Measurements from ENCODE around the gene FGFRL1.
"Not testable (repeated sequence)": the region's sequence is repeated elsewhere in the genome, so short reads cannot be mapped to it uniquely, and the experiment has no call there.

The FGFRL1 gene

DNA sequence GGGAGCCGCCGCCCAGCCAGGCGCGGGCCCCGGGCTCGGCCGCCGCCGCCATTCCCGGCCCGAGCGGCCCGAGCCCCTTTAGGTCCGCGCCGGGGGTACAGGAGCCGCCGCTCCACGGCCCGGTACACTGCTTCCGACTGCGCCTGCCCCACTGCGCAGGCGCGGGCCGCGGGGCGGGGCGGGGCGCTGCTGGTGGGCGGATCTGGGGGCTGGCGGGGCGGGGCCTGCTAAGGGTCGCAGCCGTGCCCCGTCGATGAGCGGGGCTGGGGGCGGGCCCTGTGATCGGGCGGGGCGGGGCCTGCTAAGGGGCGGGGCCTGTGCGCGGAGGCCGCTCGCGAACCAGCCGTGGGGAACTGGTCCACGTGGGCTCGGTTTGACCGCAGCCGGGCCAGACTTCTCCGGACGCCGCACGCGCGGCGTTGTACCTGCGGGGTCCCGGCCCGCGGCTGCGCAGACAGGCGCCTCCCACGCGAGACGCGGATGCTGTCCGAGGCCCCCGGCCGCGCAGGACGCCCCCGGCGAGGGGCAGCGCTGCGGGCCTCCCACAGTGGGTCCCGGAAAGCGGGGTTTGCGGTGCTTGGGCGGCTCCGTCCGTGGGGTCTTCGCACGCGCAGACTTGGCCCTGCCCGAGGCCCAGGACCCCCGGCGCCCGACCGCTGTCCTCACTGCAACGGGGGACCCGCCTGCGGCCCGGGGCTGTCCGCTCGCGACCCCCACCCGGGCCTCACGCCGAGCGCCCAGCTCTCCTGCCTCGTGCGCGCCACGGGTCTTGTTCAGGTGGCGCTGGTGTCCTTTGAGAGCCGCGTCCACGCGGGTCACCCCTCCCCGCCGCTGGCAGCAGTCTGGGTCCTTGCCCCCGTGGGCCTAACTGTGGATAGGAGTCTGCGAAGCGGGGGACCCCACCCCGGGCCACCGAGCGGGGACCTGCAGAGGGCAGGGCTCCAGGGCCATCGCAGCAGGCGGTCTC is 37.7 kb upstream of the FGFRL1 start, which contains the start of gene DGKQ:
DGKQ (minus strand) TSS at position 139 of the 967 bp plus-strand sequence; CDS start at position 52, 87 bp downstream.
- peak; percentile 90 to 94 for DNase-seq

DNA sequence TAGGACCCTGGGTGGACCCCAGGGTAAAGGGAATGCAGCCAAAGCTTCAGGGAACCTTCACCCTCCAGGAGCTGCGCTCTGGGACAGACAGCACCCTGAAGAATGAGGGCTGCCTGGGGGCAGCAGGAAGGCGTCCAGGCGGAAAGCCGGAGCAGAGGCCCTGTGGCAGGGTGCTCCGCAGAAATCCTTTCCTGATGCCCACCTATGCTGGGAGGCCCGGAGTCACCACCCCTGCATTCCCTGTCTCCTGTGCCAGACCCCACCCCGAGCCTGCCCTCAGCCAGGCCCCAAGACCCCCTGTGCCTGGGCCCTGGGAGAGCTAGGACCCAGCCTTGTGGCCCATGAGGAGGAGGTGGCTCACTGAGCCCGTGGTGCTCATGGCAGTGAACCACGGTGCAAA is 36.8 kb upstream of the FGFRL1 start:
- DNase-seq = no peak

DNA sequence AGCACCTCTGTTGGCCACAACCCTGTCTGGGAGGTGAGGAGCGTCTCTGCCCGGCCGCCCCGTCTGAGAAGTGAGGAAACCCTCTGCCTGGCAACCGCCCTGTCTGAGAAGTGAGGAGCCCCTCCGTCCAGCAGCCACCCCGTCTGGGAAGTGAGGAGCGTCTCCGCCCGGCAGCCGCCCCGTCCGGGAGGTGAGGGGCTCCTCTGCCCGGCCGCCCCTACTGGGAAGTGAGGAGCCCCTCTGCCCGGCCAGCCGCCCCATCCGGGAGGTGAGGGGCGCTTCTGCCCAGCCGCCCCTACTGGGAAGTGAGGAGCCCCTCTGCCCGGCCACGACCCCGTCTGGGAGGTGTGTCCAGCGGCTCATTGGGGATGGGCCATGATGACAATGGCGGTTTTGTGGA is 35.4 kb upstream of the FGFRL1 start:
- DNase-seq = not testable (repeated sequence)

DNA sequence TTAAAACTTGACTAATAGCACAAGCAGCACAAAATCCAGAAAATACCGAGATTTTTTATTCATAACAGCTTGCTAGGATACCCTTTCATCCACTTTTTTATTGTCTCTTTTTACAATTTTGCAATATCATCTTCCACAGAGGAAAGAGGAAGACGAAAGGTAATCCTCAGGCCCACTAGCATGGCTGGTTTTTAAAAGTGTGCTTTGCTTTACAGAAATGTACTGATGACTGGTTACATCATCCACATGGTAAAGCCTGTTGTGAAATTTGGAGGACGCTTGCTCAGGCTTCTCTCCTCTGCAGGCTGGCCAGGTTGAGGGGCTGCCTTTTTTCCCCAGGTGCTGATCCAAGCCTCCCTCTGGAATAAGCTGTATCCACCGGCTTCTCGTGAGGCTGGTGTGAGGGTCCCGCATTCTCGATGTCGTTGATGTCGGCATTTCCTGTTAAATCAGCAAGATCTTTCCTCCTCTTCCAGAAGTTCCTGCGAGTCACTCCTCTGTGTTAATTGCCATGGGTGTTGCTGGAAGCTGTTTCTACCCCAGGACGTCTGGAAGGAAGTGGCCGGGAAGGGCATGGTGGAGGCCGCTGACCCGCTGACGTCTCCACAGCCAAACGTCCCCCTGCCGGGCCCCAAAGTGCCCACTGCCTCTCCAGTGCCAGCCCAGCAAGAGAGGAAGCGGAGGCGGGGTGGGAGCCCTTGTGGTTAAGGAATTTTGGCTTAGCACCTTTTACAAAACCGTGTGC is 32.3 kb upstream of the FGFRL1 start:
- no peak for DNase-seq

DNA sequence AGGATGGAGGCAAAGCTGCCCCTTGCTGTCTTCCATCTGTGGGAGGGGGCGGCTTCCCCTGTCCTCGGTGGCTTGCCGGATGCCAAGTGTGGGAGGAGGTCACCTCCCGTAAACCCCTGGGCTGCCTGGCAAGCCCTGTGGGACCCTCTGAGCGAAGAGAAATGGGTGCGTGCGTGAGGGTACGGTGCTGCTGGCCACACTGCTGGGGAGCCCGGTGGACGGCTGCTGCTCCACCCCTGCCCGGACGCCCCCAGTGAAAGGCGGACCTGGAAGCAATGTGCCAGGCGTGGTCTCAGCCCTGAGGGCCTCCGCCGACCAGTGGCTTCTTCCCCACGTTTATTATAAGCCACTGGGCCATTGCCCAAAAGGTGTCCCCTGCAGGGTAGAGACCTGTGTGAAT is 29.1 kb upstream of the FGFRL1 start:
- DNase-seq = no peak

DNA sequence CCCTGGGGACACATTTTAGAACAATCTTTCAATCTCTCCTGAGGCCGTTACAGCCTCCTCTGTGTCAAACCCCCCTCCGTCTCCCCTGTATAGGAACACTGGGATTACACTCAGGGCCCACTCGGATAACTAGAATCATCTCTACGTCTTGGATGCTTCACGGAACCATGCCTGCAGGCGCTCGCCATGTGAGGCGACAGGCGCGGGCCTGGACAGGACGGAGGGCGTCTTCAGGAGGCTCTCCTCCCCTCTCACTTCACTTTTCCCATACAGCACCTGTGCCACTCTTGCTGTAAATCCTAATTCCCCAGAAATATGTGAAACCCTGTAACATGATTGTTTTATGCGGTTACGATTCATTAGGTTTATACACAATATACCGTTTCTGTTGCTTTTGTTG is 28.6 kb upstream of the FGFRL1 start:
- no peak for DNase-seq

DNA sequence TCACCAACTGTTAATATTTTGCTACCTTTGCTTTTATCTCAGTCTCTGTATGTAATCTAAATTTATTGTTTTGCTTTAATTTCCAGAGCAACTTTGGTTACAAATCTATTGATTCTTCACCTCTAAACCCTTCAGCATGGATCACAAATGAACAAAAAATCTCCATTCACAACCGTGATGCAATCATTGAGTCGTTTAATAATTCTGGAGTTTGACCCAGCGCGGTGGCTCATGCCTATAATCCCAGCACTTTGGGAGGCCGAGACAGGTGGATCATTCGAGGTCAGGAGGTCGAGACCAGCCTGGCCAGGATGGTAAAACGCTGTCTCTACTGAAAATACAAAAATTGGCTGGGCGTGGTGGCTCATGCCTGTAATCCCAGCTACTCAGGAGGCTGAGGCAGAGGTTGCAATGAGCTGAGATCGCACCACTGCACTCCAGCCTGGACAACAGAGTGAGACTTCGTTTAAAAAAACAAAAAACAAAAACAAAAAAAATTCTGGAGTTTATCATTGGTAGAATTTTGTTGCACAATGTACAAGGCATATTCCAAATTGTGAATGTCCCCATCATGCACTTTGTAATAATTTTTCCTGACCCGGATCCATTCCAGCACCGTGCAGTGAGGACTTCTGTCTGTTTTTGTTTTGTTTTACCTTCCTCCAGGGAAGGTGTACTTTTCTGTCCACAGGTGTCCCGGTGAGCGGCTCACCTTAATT is 26.9 kb upstream of the FGFRL1 start:
- DNase-seq = no peak

DNA sequence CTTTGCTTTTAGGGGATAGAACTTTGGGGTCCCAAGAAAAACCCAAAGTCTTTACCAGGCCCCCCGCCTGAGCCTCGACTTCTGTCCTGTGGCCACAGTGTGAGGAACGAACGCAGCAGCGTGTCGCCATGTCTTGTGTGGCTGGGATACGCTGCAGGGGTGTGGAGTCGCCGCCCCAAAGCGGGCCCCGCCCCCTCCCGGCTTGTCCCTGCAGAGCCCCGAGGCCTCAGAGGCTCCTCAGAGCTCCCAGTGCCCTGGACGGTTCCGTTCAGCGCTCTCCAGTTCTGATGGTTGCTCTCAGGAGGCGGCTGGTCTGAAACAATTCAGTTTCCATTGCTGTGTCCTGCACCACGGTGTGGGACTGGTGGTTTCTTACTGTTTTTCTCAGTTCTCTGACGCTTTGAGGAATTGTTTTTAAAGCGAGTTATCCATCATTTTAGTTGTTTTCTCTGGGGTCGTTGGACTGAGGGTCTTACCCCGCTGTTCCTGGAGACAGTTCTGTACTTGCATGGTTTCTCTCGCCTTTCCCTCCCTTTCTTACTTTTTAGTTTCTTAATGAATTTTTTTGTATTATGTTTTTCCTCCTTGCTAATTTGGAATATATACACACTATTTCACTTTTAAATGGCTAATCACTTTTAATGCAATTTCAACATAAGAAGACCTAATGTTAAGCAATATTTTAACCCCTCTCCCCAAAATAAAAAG is 26.1 kb upstream of the FGFRL1 start:
- peak; percentile 67 to 71 for DNase-seq

DNA sequence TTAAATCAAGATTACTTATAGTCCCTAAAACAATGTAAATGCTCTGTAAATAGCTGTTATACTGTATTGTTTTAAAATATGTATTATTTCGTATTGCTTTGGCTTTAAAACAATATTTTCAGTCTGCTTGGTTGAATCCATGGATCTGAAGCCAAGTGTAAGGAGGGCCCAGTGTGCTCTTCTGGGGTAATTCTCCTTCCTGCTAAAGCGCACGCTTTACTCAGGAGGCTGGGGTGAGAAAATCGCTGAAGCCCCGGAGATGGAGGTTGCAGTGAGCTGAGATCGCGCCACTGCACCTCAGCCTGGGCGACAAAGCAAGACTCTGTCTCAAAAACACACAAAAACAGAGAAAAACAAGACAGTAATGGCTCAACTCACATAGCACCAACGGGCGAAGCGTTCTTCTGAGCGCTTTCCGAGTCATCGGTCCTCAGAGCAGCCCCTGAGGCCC is 25.0 kb upstream of the FGFRL1 start:
- DNase-seq = no peak

DNA sequence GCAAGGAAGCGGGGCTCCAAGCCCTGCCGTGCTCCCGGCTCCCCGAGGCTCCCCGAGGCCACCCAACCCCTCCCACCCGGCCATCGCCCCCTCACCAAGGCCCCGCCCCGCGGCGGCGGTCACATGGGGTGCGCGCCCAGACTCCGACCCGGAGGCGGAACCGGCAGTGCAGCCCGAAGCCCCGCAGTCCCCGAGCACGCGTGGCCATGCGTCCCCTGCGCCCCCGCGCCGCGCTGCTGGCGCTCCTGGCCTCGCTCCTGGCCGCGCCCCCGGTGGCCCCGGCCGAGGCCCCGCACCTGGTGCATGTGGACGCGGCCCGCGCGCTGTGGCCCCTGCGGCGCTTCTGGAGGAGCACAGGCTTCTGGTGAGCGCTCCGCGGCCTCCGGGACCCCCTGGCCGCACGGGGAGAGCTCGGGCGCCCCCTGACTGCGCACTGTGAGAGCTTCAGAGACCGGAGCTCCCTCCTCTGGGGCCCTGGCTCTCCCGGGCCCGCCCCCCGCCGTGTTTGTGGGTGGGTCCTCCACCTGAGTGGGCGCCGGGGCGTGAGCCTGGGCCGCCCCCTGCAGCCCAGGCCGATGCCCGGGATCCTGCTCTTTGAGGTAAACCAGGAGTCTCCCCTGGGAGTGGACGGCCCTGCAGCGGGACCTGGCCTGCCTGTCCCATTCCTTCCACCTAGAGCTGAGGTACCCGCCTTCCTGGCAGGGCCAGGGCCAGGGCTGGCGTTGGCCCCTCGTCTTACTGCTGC is 24.4 kb upstream of the FGFRL1 start, which contains the start of gene IDUA:
IDUA (plus strand) TSS at position 166 of the 745 bp plus-strand sequence; CDS start at position 207, 41 bp downstream.
- DNase-seq = peak; percentile 82 to 88

DNA sequence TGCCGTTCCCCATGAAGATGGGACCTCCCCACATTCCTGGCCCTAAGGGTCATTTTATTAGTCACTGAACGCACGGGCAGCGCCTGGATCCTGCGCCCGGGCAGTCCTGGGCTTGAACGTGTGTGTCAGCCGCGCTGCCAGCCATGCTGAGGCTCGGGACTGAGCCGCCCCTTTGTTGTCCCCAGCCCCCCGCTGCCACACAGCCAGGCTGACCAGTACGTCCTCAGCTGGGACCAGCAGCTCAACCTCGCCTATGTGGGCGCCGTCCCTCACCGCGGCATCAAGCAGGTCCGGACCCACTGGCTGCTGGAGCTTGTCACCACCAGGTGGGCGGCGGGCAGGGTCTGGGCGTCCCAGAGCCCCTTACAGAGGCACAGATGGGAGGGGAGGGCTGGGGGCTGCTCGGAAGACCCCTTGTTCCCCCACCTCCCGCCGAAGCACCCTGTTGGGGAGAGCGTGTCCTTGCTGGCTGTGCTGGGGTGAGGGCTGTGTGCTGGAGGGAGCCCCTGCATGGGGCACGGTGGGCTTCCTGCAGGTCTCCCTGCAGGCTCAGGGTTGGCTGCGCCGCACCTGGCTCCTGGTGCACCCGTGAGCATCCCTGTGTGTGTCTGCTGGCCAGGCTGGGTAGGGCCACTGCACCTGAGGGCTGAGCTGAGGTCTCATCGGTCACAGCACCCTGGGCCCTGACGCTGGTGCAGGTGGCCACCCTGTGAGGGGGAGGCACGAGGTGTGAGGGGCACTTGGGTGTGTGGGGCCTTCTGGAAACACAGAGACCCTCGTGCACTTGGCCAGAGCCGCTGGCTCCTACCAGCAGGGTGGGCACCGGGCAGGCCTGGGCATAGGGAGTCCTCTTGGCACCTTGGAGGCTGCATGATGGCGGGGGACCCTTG is 23.6 kb upstream of the FGFRL1 start:
- DNase-seq = no peak

DNA sequence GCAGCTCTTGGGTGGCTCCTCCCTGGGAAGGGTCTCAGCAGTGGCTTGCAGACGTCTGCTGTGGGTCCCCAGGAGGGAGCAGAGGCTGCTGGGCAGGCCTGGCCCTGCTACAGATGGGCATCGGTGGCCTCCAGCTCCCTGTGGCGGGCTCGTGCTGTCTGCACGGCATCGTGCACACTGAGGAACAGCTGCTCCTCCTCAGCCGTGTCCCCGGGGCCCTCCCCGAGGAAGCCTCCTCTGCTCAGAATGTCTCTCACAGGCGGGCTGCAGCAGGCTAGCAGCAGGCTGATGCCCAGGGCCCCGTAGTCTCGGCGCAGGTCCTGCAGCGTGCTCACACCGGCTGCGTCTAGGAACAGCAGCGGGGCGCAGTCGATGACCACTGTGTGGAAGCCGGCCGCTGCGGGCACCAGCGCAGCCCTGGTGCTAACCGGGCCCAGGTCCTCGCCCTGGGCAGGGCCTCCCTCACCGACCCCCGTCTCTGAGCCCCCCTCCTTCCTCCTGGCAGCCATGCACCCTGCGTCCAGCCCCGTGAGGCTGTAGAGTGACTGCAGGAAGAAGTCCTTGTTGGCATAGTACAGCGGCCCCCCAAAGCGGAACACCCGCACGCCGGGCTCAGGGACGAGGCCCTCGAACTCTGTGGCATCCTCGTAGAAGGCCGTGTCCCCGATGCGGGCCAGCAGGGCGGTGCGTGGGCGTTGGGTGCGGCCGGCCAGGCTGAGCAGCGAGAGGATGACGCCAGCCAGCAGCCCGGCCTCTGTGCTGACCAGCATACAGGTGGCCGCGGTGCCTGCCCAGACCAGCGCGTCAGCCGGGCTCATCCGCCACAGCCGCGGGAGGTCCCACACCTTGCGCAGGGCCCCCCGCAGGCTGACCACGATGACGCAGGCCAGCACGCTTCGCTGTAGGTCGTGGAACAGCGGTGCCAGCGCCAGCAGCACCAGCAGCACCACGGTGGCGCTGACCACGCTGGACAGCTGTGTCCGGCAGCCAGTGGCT is 22.4 kb upstream of the FGFRL1 start:
- no peak for DNase-seq

DNA sequence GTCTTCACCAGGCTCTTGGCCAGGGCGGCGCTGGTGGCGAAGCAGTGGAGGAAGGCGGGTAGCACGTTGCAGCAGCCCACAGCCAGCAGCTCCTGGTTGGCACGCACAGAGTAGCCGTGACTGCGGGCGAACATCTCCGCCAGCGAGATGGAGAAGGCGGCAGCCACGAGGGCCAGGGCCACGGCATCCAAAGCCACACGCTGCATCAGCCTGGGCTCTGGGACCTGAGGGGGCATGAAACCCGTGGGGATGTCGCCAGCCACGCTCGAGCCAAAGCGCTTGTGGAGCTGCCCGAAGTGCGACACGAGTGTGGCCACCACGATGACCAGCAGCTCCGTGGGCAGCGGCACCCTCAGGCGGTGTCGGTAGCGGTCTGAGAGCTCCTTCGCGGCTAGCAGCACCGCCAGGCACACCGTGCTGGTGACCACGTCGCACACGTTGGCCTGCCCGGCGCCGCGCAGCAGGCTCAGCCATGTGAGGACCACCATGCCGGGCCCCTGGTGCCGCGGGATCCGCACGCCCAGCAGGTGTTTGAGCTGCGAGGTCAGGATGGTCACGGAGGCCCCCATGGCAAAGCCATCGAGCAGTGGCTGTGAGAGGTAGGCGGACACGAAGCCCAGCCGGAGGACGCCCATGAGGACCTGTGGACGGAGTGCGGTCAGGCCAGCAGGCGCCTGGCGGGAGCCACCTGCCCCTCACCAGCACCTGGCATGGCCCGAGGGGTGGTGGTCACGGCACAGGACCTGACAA is 21.5 kb upstream of the FGFRL1 start:
- DNase-seq = no peak

DNA sequence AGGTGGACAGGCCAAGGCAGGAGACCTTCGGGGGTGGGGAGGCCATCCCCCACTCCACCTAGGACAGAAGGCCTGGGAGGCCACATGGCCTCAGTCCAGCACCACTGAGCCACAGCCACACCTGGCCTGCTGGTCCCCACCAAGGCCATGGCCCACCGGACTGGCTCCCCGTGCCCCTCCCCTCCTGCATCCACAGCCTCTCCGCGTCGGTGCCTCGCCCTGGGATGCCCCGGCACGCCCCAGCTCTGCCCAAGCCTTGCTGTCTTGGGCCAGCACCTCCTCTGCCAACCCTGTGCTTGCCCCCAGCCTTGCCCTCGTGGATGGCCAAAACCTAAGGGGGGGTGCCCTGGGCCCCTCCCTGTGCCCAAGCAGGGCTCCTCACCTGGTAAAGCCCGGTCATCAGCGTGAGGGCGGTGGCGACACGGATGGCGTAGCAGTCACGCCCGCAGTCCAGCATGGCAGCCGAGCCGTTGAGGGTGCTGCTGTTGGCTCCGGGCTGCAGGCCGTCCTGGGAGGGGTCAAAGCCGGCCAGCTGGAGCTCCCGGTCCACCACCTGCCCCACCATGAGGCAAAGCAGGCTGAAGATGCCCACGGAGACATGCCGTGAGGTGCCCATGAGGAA is 20.6 kb upstream of the FGFRL1 start:
- DNase-seq = no peak

DNA sequence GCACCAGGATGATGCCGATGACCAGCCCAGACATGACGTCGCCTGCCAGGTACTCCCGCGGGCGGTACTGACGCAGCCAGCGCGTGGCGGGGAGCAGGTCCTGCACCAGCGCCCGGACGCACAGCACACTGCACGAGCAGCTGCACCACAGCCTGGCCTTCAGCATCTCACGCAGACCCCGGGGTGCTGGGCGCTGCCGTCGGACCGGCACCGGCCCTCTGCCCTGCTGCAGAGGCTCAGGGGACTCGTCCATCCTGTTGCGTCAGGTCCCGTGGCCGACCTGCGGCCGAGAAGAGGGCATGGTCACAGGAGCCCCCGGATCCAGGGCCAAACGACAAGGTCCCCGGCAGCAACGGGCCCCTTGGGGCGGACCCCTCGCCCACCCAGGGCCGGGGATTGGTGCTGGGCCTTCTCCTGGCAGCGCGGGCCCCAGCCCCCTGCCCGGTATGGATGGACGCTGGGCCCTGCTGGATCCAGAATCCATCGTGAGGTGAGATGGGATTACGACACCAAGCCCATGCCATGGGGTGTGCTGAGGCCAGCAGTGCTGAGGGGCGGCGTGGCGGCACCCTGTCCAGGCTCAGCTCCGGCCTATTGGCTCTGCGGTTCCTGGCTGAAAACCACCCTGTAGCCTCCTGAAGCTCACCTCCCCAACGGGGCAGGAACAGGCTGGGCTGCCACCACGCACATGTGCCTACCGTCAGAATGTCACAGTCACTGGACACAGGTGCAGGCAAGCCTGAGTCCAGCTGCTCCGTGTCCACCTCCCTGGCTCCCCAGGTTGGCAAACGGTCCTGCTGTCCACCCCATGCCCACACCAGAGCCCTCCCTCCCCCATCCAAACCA is 19.8 kb upstream of the FGFRL1 start:
- no peak for DNase-seq

DNA sequence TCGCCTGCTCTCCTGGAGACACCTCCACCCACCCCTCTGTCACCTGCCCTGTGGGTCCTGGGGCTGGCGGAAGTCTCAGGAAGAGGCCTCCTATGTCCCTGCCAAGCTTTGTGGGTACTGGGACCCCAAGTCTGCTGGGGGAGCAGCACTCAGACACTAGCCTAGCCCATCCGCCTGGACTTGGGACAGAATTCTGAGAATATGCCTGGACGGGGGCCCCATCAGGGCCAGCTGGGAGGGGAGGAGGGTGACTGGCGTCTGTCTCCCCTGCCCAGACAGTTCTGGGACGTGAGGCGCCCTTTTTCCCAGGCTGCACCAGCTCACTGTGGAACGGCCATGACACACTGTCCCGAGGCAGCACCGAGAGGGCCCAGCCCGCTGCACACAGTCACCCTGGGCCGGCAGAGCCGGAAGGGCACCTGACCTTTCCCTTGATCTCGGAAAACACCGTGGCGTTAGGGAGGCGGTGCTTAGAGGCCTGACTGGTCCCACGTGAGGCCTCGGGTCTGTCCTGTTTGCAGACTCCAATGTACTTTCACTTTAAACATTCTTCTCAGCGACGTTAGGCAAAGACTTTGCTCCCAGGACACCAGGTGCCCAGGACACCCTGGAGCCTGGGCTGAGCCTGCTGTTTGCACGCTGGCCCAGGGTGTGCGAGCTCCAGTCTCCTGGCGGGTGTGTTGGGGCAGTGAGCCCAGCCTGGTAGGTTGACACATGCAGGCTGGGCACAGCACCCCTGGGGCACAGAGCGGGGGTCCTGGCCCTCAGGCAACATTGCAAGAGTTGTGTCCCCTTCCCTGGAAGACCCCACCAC is 18.9 kb upstream of the FGFRL1 start:
- no peak for DNase-seq

Measured in CD4-positive, alpha-beta T cell treated with Interferon alpha-2 for 1 hour (primary cell).